HEK293 (cell line): ENCODE measurements around the gene MRPS27.

Experiments used
- CTCF ChIA-PET: fragments of 350-600 bp; formaldehyde crosslinking; extraction: SDS; loops from one replicate; lab custom pipeline; 2021; ENCODE audit warnings: antibody characterized with exemption; lab: Yijun Ruan, JAX
- POLR2A ChIA-PET: fragments of 300-600 bp; formaldehyde crosslinking; extraction: SDS; loops from one replicate; lab custom pipeline; 2020; ENCODE audit warnings: antibody characterized with exemption, inconsistent platforms; lab: Yijun Ruan, JAX
- H3K27ac ChIP-seq: fragments of 200-500 bp; sonication (Bioruptor generic); 2 replicates; pipeline ENCODE4 v1.5.1; 2014; ENCODE audit warnings: low read depth, low read length, control low read depth, inconsistent platforms; ENCODE audit errors: extremely low read depth
- H3K36me3 ChIP-seq, 2 experiments: fragments of 200-500 bp in 1 of 2; sonication (Bioruptor generic) in 1 of 2; 1 replicate in 1 of 2; 2 replicates in 1 of 2; pipeline ENCODE4 v1.5.1; 2014 to 2017; ENCODE audit warnings: inconsistent platforms in 2 of 2, low read length in 2 of 2; ENCODE audit not compliant: control insufficient read depth in 2 of 2, insufficient read depth in 1 of 2
- H3K4me1 ChIP-seq: fragments of 200-500 bp; sonication (Bioruptor generic); 2 replicates; pipeline ENCODE4 v1.5.1; 2014; ENCODE audit warnings: mild to moderate bottlenecking, low read length, inconsistent platforms; ENCODE audit not compliant: control insufficient read depth, insufficient read depth
- H3K4me3 ChIP-seq: 2 replicates; pipeline ENCODE4 v1.5.1; 2011; ENCODE audit warnings: low read depth, mild to moderate bottlenecking, control low read depth, low read length, moderate library complexity
- H3K9me3 ChIP-seq: fragments of 200-500 bp; sonication (Bioruptor generic); 2 replicates; pipeline ENCODE4 v1.5.1; 2014; ENCODE audit warnings: low read depth, low read length, inconsistent platforms; ENCODE audit not compliant: control insufficient read depth, insufficient read depth
- ATF2 ChIP-seq: fragments of 450-650 bp; formaldehyde crosslinking; IDR thresholded peaks from 2 replicates; pipeline ENCODE4 v1.5.1; 2016; ENCODE audit warnings: missing biosample characterization, missing genetic modification characterization, low read depth
- GLIS1 ChIP-seq: fragments of 450-650 bp; formaldehyde crosslinking; IDR thresholded peaks from 2 replicates; pipeline ENCODE4 v1.5.1; 2016; ENCODE audit warnings: missing biosample characterization, missing genetic modification characterization
- MZF1 ChIP-seq: fragments of 450-650 bp; formaldehyde crosslinking; IDR thresholded peaks from 2 replicates; pipeline ENCODE4 v1.5.1; 2017; ENCODE audit warnings: missing biosample characterization, missing genetic modification characterization, borderline replicate concordance
- PATZ1 ChIP-seq: fragments of 450-650 bp; formaldehyde crosslinking; IDR thresholded peaks from 2 replicates; pipeline ENCODE4 v1.5.1; 2016; ENCODE audit warnings: missing biosample characterization, missing genetic modification characterization
- PBX3 ChIP-seq: sonication (generic); formaldehyde crosslinking; IDR thresholded peaks from 2 replicates; pipeline ENCODE4 v1.8.1; 2022; ENCODE audit warnings: mild to moderate bottlenecking, moderate library complexity, missing genetic modification reagents
- SCRT1 ChIP-seq: fragments of 450-650 bp; formaldehyde crosslinking; IDR thresholded peaks from 2 replicates; pipeline ENCODE4 v1.5.1; 2016; ENCODE audit warnings: missing biosample characterization, missing genetic modification characterization, borderline replicate concordance
- ZNF148 ChIP-seq: fragments of 450-650 bp; formaldehyde crosslinking; IDR thresholded peaks from 2 replicates; pipeline ENCODE4 v1.5.0; 2017; ENCODE audit warnings: missing biosample characterization, missing genetic modification characterization, borderline replicate concordance
- ZNF248 ChIP-seq: fragments of 450-650 bp; formaldehyde crosslinking; IDR thresholded peaks from 2 replicates; pipeline ENCODE4 v1.5.1; 2017; ENCODE audit warnings: missing biosample characterization, missing genetic modification characterization
- ZNF274 ChIP-seq, 2 experiments: fragments of 200-500 bp in 1 of 2; fragments of 450-650 bp in 1 of 2; sonication (Bioruptor generic) in 1 of 2; formaldehyde crosslinking in 1 of 2; IDR thresholded peaks; 2 replicates each; pipeline versions ENCODE4 v1.5.1 to v1.6.1; 2014 to 2016; ENCODE audit warnings: borderline replicate concordance in 1 of 2, inconsistent platforms in 1 of 2, low read length in 1 of 2, missing biosample characterization in 1 of 2, missing genetic modification characterization in 1 of 2
- ZNF366 ChIP-seq: fragments of 450-650 bp; formaldehyde crosslinking; conservative IDR thresholded peaks from 2 replicates; pipeline ENCODE4 v1.5.1; 2016; ENCODE audit warnings: missing biosample characterization, missing genetic modification characterization
- ZNF404 ChIP-seq: fragments of 450-650 bp; formaldehyde crosslinking; IDR thresholded peaks from 2 replicates; pipeline ENCODE4 v1.5.1; 2017; ENCODE audit warnings: missing biosample characterization, missing genetic modification characterization
- ZNF510 ChIP-seq: fragments of 450-650 bp; formaldehyde crosslinking; IDR thresholded peaks from 2 replicates; pipeline ENCODE4 v1.5.1; 2018; ENCODE audit warnings: mild to moderate bottlenecking, missing genetic modification characterization, missing biosample characterization; ENCODE audit not compliant: insufficient replicate concordance
- ZNF629 ChIP-seq: fragments of 450-650 bp; formaldehyde crosslinking; IDR thresholded peaks from 2 replicates; pipeline ENCODE4 v1.5.1; 2017; ENCODE audit warnings: missing biosample characterization, missing genetic modification characterization
- ZNF76 ChIP-seq: fragments of 450-650 bp; formaldehyde crosslinking; IDR thresholded peaks from 2 replicates; pipeline ENCODE4; 2016; ENCODE audit warnings: low read depth, missing biosample characterization, missing genetic modification characterization, borderline replicate concordance
- ZNF776 ChIP-seq: fragments of 450-650 bp; formaldehyde crosslinking; IDR thresholded peaks from 2 replicates; pipeline ENCODE4 v1.5.0; 2017; ENCODE audit warnings: missing biosample characterization, missing genetic modification characterization, borderline replicate concordance
- ZSCAN18 ChIP-seq: fragments of 450-650 bp; formaldehyde crosslinking; IDR thresholded peaks from 2 replicates; pipeline ENCODE4 v1.5.1; 2016; ENCODE audit warnings: missing biosample characterization, missing genetic modification characterization
- TF ChIP-seq, protein P1 (sequence below): fragments of 450-650 bp; formaldehyde crosslinking; conservative IDR thresholded peaks from 2 replicates; pipeline ENCODE4 v1.5.1; 2016; ENCODE audit warnings: low read depth, missing biosample characterization, missing genetic modification characterization

Gene MRPS27

GRCh38 chr5:72313141-72313540 lies 6.9 kb downstream of the MRPS27 start (continued):
- TF ChIP-seq ZNF148 (no peak), ZNF629 (tag by site-specific recombination) (no peak), ZNF248 (no peak), ATF2 (tag by site-specific recombination) (no peak), ZNF366 (tag by site-specific recombination) (no peak), GLIS1 (tag by site-specific recombination) (no peak)

DNA sequence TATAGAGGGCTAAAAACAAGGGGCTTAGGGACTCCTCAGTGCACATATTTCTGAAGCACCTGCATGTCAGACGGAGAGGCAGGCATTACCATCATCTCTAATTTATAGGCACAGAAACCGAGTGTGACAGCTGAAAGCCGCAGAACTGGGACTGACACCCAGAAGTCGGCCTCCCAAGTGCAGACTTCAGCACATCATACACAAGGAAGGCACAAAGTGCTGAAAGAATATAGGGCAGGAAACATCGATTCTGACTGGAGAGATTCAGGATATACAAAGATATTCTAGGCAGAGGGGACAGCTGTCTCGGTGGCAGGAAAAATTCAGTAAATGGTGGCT lies 11.2 kb downstream of the MRPS27 start:
- Histone ChIP-seq H3K4me3 (no peak overlapping the region), H3K36me3 (peaks cover 24 to 44% of the 10 kb centered on the region in 2 experiments), H3K27ac (no peak overlapping the region), H3K4me1 (peaks cover 3% of the 10 kb centered on the region; the same call in 1 of the 2 replicates), H3K9me3 (no peaks in the 10 kb centered on the region)
- ChIA-PET CTCF (interaction anchor here (0.6 to 3.2 kb wide), 27 partner anchors 10 to 1189 kb away, joined by 3 to 17 read pairs (median 4); partner anchors contain the start of genes MRPS27 and PTCD2), POLR2A (interaction anchor here (1.0 to 2.1 kb wide), 4 partner anchors 12 to 202 kb away, joined by 4 to 25 read pairs (median 8); partner anchors contain the start of genes MAP1B, MRPS27 and PTCD2)
- TF ChIP-seq ZNF510 (tag by site-specific recombination) (no peak), ZSCAN18 (tag by site-specific recombination) (0 out of 2 replicates have a peak, but pooled peaks have one; percentile 12), ZNF404 (no peak)

GRCh38 chr5:72307968-72308852 lies 11.8 kb downstream of the MRPS27 start:
- POLR2A ChIA-PET, result interaction anchor here (1.0 to 2.1 kb wide), 5 partner anchors 10 to 201 kb away, joined by 4 to 25 read pairs (median 5); partner anchors contain the start of genes MAP1B, MRPS27 and PTCD2
- peaks cover 3% of the 10 kb centered on the region; the same call in 1 of the 2 replicates for H3K4me1 ChIP-seq
- CTCF ChIA-PET, result interaction anchor here (0.6 to 3.2 kb wide), 34 partner anchors 9 to 893 kb away, joined by 3 to 17 read pairs (median 4); partner anchors contain the start of genes MRPS27 and PTCD2
- H3K4me3 ChIP-seq, result peak overlapping the region; percentile 86
- no peaks in the 10 kb centered on the region for H3K9me3 ChIP-seq
- H3K27ac ChIP-seq, result peak overlapping the region; percentile 89
- peaks cover 20 to 39% of the 10 kb centered on the region in 2 experiments for H3K36me3 ChIP-seq
- TF ChIP-seq ZNF274 (IDR thresholded peaks at IDR 0.05; ENCODE audit: low read length) (no peak), ZNF274 (tag by site-specific recombination; IDR thresholded peaks at IDR 0.05; ENCODE audit: borderline replicate concordance) (no peak), SCRT1 (tag by site-specific recombination) (no peak), MZF1 (tag by site-specific recombination) (no peak), PBX3 (CRISPR knock-in tag) (peak; percentile 75; the same call in 1 of the 2 replicates), PATZ1 (tag by site-specific recombination) (peak; percentile 88), ZNF76 (peak; percentile 90; the same call in 1 of the 2 replicates), ZNF776 (tag by site-specific recombination) (no peak)
- TF ChIP-seq, protein P1, sequence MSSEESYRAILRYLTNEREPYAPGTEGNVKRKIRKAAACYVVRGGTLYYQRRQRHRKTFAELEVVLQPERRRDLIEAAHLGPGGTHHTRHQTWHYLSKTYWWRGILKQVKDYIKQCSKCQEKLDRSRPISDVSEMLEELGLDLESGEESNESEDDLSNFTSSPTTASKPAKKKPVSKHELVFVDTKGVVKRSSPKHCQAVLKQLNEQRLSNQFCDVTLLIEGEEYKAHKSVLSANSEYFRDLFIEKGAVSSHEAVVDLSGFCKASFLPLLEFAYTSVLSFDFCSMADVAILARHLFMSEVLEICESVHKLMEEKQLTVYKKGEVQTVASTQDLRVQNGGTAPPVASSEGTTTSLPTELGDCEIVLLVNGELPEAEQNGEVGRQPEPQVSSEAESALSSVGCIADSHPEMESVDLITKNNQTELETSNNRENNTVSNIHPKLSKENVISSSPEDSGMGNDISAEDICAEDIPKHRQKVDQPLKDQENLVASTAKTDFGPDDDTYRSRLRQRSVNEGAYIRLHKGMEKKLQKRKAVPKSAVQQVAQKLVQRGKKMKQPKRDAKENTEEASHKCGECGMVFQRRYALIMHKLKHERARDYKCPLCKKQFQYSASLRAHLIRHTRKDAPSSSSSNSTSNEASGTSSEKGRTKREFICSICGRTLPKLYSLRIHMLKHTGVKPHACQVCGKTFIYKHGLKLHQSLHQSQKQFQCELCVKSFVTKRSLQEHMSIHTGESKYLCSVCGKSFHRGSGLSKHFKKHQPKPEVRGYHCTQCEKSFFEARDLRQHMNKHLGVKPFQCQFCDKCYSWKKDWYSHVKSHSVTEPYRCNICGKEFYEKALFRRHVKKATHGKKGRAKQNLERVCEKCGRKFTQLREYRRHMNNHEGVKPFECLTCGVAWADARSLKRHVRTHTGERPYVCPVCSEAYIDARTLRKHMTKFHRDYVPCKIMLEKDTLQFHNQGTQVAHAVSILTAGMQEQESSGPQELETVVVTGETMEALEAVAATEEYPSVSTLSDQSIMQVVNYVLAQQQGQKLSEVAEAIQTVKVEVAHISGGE, result peak; percentile 42
